Anterior cingulate cortex (tissue), 58 donors: ENCODE results near the gene ARMC9.
"Not testable (repeated sequence)": the region's sequence is repeated elsewhere in the genome, so short reads cannot be mapped to it uniquely, and the experiment has no call there.

Experiments
- DNase-seq, 58 donors: peaks; one replicate each; lab custom pipeline; 2025; lab: John Stamatoyannopoulos, UW

ARMC9 gene

GRCh38 chr2:231181860-231182512 is 16.4 kb upstream of the ARMC9 start:
- DNase-seq = peak in 7 of 58 donors; percentile 7 to 26 (median 11)

GRCh38 chr2:231182513-231182899 is 15.9 kb upstream of the ARMC9 start:
- no peak for DNase-seq

GRCh38 chr2:231183851-231184250 is 14.6 kb upstream of the ARMC9 start:
- DNase-seq = no peak

- no peak for DNase-seq
Observed at GRCh38 chr2:231184319-231184718, 14.1 kb upstream of the ARMC9 start.

- no peak for DNase-seq
Observed at GRCh38 chr2:231185050-231185725, 13.2 kb upstream of the ARMC9 start.

GRCh38 chr2:231185886-231186285 is 12.5 kb upstream of the ARMC9 start:
- no peak for DNase-seq

- no peak for DNase-seq
Observed at GRCh38 chr2:231186325-231186724, 12.1 kb upstream of the ARMC9 start.

GRCh38 chr2:231187736-231188505 is 10.5 kb upstream of the ARMC9 start:
- DNase-seq = no peak

GRCh38 chr2:231188506-231189170 is 9.8 kb upstream of the ARMC9 start:
- no peak for DNase-seq

- no peak for DNase-seq
Observed at GRCh38 chr2:231189171-231189530, 9.3 kb upstream of the ARMC9 start.

GRCh38 chr2:231189571-231190495 is 8.6 kb upstream of the ARMC9 start:
- peak in 7 of 58 donors; percentile 6 to 45 (median 25) for DNase-seq

GRCh38 chr2:231190531-231191197 is 7.8 kb upstream of the ARMC9 start:
- peak in 26 of 58 donors; percentile 18 to 71 (median 34) for DNase-seq

GRCh38 chr2:231191896-231192872 is 6.2 kb upstream of the ARMC9 start:
- DNase-seq = peak in 6 of 58 donors; percentile 7 to 28 (median 18)

- no peak for DNase-seq
Observed at GRCh38 chr2:231193216-231193615, 5.2 kb upstream of the ARMC9 start.

- DNase-seq = no peak
Observed at GRCh38 chr2:231196592-231196991, 1.8 kb upstream of the ARMC9 start.

- not testable (repeated sequence) for DNase-seq
Observed at GRCh38 chr2:231197196-231197595, 1.2 kb upstream of the ARMC9 start.

GRCh38 chr2:231197706-231198290 is 633 bp upstream of the ARMC9 start:
- DNase-seq = no peak

- DNase-seq = no peak
Observed at GRCh38 chr2:231199219-231199618, 788 bp downstream of the ARMC9 start.
